CD14-positive monocyte (primary cell): Measurements from ENCODE around the gene RGS9. TPM values are rescaled to one million over a fixed set of nuclear protein-coding genes. Genes with fewer than 3 reads are reported as not detected.

ENCODE experiments used
- DNase-seq, 3 donors: peaks; one replicate each; pipeline ENCODE4 v3.0.0-alpha.2; 2011 to 2022
- H2AFZ ChIP-seq: 2 replicates; pipeline ENCODE4 v1.6.0; 2012; ENCODE audit warnings: mild to moderate bottlenecking, low read depth, low read length, inconsistent platforms; ENCODE audit not compliant: insufficient read depth, poor library complexity, severe bottlenecking
- H3K27ac ChIP-seq, 2 donors: 1 replicate in 1 of 2; 2 replicates in 1 of 2; pipeline ENCODE4 v1.5.1; 2012 to 2013; ENCODE audit warnings: low read length in 2 of 2, control low read depth in 1 of 2, inconsistent platforms in 1 of 2, low read depth in 1 of 2, mild to moderate bottlenecking in 1 of 2
- H3K27me3 ChIP-seq, 2 donors: one replicate each; pipeline versions ENCODE4 v1.6.0 to v1.6.1; 2011 to 2013; ENCODE audit warnings: low read length in 2 of 2; ENCODE audit not compliant: control insufficient read depth in 2 of 2, insufficient read depth in 2 of 2
- H3K36me3 ChIP-seq, 2 donors: replicated peaks in 1 of 2; 1 replicate in 1 of 2; 2 replicates in 1 of 2; pipeline versions ENCODE4 v1.5.1 to v1.6.1; 2012 to 2013; ENCODE audit warnings: low read length in 2 of 2, control low read depth in 1 of 2, inconsistent platforms in 1 of 2, mild to moderate bottlenecking in 1 of 2; ENCODE audit not compliant: insufficient read depth in 2 of 2, control insufficient read depth in 1 of 2
- H3K4me1 ChIP-seq, 2 donors: 1 replicate in 1 of 2; 2 replicates in 1 of 2; pipeline versions ENCODE4 v1.5.1 to v1.6.1; 2012 to 2013; ENCODE audit warnings: low read length in 2 of 2, control low read depth in 1 of 2, inconsistent platforms in 1 of 2, mild to moderate bottlenecking in 1 of 2, moderate library complexity in 1 of 2; ENCODE audit not compliant: insufficient read depth in 2 of 2, control insufficient read depth in 1 of 2
- H3K4me2 ChIP-seq: replicated peaks from 2 replicates; pipeline ENCODE3; 2012; ENCODE audit warnings: low read length, moderate library complexity, mild to moderate bottlenecking; ENCODE audit not compliant: poor library complexity, severe bottlenecking; ENCODE audit errors: extremely low read depth
- H3K4me3 ChIP-seq, 3 experiments: fragments of 200-600 bp in 1 of 3; sonication (generic) in 1 of 3; replicated peaks in 1 of 3; 1 replicate in 2 of 3; 2 replicates in 1 of 3; pipeline ENCODE4 v1.5.1; 2011 to 2013; ENCODE audit warnings: low read length in 3 of 3, mild to moderate bottlenecking in 3 of 3, control low read depth in 2 of 3, low read depth in 2 of 3, inconsistent platforms in 1 of 3, moderate library complexity in 1 of 3
- H3K79me2 ChIP-seq: 2 replicates; pipeline ENCODE4 v1.6.0; 2012; ENCODE audit warnings: mild to moderate bottlenecking, control low read depth, inconsistent platforms, low read length, moderate library complexity; ENCODE audit not compliant: insufficient read depth
- H3K9ac ChIP-seq: 2 replicates; pipeline ENCODE4 v1.6.0; 2017; ENCODE audit warnings: low read length, mild to moderate bottlenecking; ENCODE audit not compliant: insufficient read depth, poor library complexity, severe bottlenecking
- H3K9me3 ChIP-seq, 2 donors: replicated peaks in 1 of 2; 1 replicate in 1 of 2; 2 replicates in 1 of 2; pipeline versions ENCODE4 v1.5.1 to v1.6.1; 2012 to 2013; ENCODE audit warnings: low read length in 2 of 2, control low read depth in 1 of 2; ENCODE audit not compliant: control insufficient read depth in 1 of 2, insufficient read depth in 1 of 2
- H4K20me1 ChIP-seq: 2 replicates; pipeline ENCODE4 v1.6.0; 2012; ENCODE audit warnings: mild to moderate bottlenecking, low read length, control low read depth, moderate library complexity; ENCODE audit not compliant: insufficient read depth
- H3K27ac Mint-ChIP-seq, 7 donors: one replicate each; pipeline ENCODE4 v1.8.0; 2020; ENCODE audit warnings: mild to moderate bottlenecking in 7 of 7, mixed read lengths in 7 of 7, moderate library complexity in 6 of 7, inconsistent platforms in 2 of 7
- H3K27me3 Mint-ChIP-seq, 3 donors: one replicate each; pipeline ENCODE4 v1.8.0; 2021 to 2022; ENCODE audit warnings: low read depth in 3 of 3, mild to moderate bottlenecking in 3 of 3, mixed read lengths in 3 of 3, moderate library complexity in 3 of 3, inconsistent platforms in 1 of 3
- H3K36me3 Mint-ChIP-seq, 2 donors: one replicate each; pipeline ENCODE4 v1.8.0; 2020; ENCODE audit warnings: mixed read lengths in 2 of 2, inconsistent platforms in 1 of 2, mild to moderate bottlenecking in 1 of 2
- H3K4me1 Mint-ChIP-seq: one replicate; pipeline ENCODE4 v1.8.0; 2020; ENCODE audit warnings: mild to moderate bottlenecking, mixed read lengths
- H3K4me3 Mint-ChIP-seq, 2 donors: one replicate each; pipeline ENCODE4 v1.8.0; 2020; ENCODE audit warnings: mild to moderate bottlenecking in 2 of 2, mixed read lengths in 2 of 2, moderate library complexity in 1 of 2
- H3K9me3 Mint-ChIP-seq, 7 donors: one replicate each; pipeline ENCODE4 v1.8.0; 2020 to 2022; ENCODE audit warnings: mixed read lengths in 7 of 7, mild to moderate bottlenecking in 6 of 7, moderate library complexity in 6 of 7, inconsistent platforms in 2 of 7
- WGBS: methylation state at CpG from one replicate; pipeline ENCODE4 v1.1.5; 2013; ENCODE audit warnings: missing lambda C conversion rate; ENCODE audit not compliant: insufficient coverage; 5-methylcytosine and 5-hydroxymethylcytosine counted together
- intact Hi-C, 2 donors: fragments of 100-400 bp; cut with micrococcal nuclease; formaldehyde crosslinking; loops; one replicate each; pipeline versions ENCODE4 v1.15.0 to v1.15.1; 2023
- polyA plus RNA-seq, 3 donors: library from polyadenylated mRNA; depleted of rRNA in 1 of 3; unstranded in 2 of 3; stranded (reverse) in 1 of 3; fragments of 300-500 nt in 2 of 3; fragments of >200 nt in 1 of 3; fragmentation: Illumina TruSeq in 2 of 3; gene quantifications; 1 replicate in 2 of 3; 2 replicates in 1 of 3; pipeline ENCODE4 v1.2.3, GENCODE V29; 2012 to 2021
- TF ChIP-seq, protein P1 (sequence below): fragments of 200-600 bp; IDR thresholded peaks from one replicate; pipeline ENCODE4 v1.8.0; 2022; ENCODE audit warnings: antibody characterized with exemption, mild to moderate bottlenecking

Gene RGS9
- polyA plus RNA-seq, 3 donors = 0.08 TPM; not detected in 2

DNA sequence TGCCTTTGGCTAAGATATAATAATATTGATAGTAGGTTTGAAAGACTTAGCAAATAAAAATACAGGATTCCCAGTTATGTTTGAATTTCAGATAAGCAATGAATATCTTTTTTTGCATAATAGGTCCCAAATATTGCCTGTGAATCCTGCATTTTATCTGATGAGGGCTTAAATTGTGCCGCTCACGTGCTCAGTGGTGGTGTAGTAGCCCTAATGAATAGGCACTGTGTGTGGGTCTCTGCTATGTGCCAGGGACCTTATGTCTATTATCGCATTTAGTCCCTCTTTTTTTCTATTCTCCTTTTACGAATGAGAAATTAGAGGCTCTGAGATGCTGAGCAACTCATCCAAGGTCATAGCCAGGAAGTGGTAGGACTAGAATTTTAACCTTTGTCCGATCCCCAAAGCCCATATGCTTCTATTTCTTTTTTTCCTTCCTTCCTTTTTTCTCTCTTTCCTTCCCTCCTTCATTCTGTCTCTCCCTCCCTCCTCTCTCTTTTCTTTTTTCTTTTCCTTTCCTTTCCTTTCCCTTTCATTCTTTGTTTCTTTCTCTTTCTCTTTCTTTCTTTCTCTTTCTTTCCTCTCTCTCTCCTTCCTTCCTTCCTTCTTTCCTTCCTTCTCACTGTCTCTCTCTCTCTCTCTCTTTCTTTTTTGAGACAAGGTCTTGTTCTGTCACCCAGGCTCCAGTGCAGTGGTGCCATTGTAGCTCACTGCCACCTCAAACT lies 47.2 kb downstream of the RGS9 start:
- Mint-ChIP-seq H3K36me3 (no peaks in the 10 kb centered on the region), H3K27me3 (peaks cover 3 to 7% (median 4%) of the 10 kb centered on the region in 3 donors), H3K4me1 (peaks cover 5% of the 10 kb centered on the region), H3K4me3 (no peak overlapping the region), H3K9me3 (no peaks in the 10 kb centered on the region), H3K27ac (no peak overlapping the region)
- DNase-seq = no peak
- Histone ChIP-seq H3K36me3 (no peaks in the 10 kb centered on the region), H3K79me2 (no peaks in the 10 kb centered on the region), H3K27ac (no peak overlapping the region), H4K20me1 (no peaks in the 10 kb centered on the region), H3K9ac (no peak overlapping the region), H2AFZ (no peak overlapping the region), H3K4me3 (no peak overlapping the region), H3K27me3 (no peaks in the 10 kb centered on the region), H3K4me1 (peaks cover 4 to 9% of the 10 kb centered on the region in 2 donors), H3K4me2 (no peak overlapping the region), H3K9me3 (no peaks in the 10 kb centered on the region)
- 100% methylated on average over 2 of the region's 5 CpGs for WGBS
- TF ChIP-seq, protein P1, sequence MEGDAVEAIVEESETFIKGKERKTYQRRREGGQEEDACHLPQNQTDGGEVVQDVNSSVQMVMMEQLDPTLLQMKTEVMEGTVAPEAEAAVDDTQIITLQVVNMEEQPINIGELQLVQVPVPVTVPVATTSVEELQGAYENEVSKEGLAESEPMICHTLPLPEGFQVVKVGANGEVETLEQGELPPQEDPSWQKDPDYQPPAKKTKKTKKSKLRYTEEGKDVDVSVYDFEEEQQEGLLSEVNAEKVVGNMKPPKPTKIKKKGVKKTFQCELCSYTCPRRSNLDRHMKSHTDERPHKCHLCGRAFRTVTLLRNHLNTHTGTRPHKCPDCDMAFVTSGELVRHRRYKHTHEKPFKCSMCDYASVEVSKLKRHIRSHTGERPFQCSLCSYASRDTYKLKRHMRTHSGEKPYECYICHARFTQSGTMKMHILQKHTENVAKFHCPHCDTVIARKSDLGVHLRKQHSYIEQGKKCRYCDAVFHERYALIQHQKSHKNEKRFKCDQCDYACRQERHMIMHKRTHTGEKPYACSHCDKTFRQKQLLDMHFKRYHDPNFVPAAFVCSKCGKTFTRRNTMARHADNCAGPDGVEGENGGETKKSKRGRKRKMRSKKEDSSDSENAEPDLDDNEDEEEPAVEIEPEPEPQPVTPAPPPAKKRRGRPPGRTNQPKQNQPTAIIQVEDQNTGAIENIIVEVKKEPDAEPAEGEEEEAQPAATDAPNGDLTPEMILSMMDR = no peak
- intact Hi-C loops = no loop called here

- peaks cover 4 to 9% of the 10 kb centered on the region in 2 donors for H3K4me1 ChIP-seq
- Mint-ChIP-seq H3K9me3 (no peaks in the 10 kb centered on the region), H3K36me3 (no peaks in the 10 kb centered on the region), H3K27me3 (peaks cover 3 to 7% (median 4%) of the 10 kb centered on the region in 3 donors), H3K4me1 (peaks cover 5% of the 10 kb centered on the region), H3K4me3 (no peak overlapping the region), H3K27ac (no peak overlapping the region)
- no peak overlapping the region for H2AFZ ChIP-seq
- DNase-seq = no peak
- H3K36me3 ChIP-seq = no peaks in the 10 kb centered on the region
- H3K27me3 ChIP-seq = no peaks in the 10 kb centered on the region
- intact Hi-C loops = no loop called here
- no peak overlapping the region for H3K27ac ChIP-seq
- no peak overlapping the region for H3K4me3 ChIP-seq
- H3K9ac ChIP-seq = no peak overlapping the region
- H3K4me2 ChIP-seq = no peak overlapping the region
- no peaks in the 10 kb centered on the region for H4K20me1 ChIP-seq
- TF ChIP-seq, protein P1 = no peak
- no peaks in the 10 kb centered on the region for H3K79me2 ChIP-seq
- H3K9me3 ChIP-seq = no peaks in the 10 kb centered on the region
- no CpG with 5 or more reads among the region's 4 CpGs for WGBS
Measured at GRCh38 chr17:65185062-65185461, 47.9 kb downstream of the RGS9 start.
